ENCODE results near the gene TMEM41A.

Gene TMEM41A

GRCh38 chr3:185498503-185499396, at the start of gene TMEM41A:
TSS of gene TMEM41A (minus strand) at chr3:185499035. CDS start at chr3:185498961, 74 bp downstream.
- peak; percentile 59 to 63 for DNase-seq

- no peak for DNase-seq
Measured at GRCh38 chr3:185540695-185541094, 41.9 kb upstream of the TMEM41A start.

- no peak for DNase-seq
Measured at GRCh38 chr3:185539934-185540333, 41.1 kb upstream of the TMEM41A start.

- DNase-seq, result no peak
Measured at GRCh38 chr3:185537369-185537970, 38.6 kb upstream of the TMEM41A start.

GRCh38 chr3:185534511-185534910, 35.7 kb upstream of the TMEM41A start:
- DNase-seq, result no peak

- no peak for DNase-seq
Measured at GRCh38 chr3:185532901-185533300, 34.1 kb upstream of the TMEM41A start.

GRCh38 chr3:185530856-185531255, 32.0 kb upstream of the TMEM41A start:
- no peak for DNase-seq

- DNase-seq, result no peak
Measured at GRCh38 chr3:185528532-185528931, 29.7 kb upstream of the TMEM41A start.

GRCh38 chr3:185527364-185527763, 28.5 kb upstream of the TMEM41A start:
- DNase-seq, result no peak

- DNase-seq, result no peak
Measured at GRCh38 chr3:185526349-185526951, 27.6 kb upstream of the TMEM41A start.

GRCh38 chr3:185521349-185522138, 22.7 kb upstream of the TMEM41A start:
- no peak for DNase-seq

GRCh38 chr3:185519021-185519420, 20.2 kb upstream of the TMEM41A start:
- no peak for DNase-seq

- no peak for DNase-seq
Measured at GRCh38 chr3:185517387-185518130, 18.7 kb upstream of the TMEM41A start.

GRCh38 chr3:185511711-185512110, 12.9 kb upstream of the TMEM41A start:
- no peak for DNase-seq

- DNase-seq, result no peak
Measured at GRCh38 chr3:185508335-185508991, 9.6 kb upstream of the TMEM41A start.

GRCh38 chr3:185507883-185508282, 9.0 kb upstream of the TMEM41A start:
- no peak for DNase-seq

GRCh38 chr3:185504636-185505035, 5.8 kb upstream of the TMEM41A start:
- no peak for DNase-seq

GRCh38 chr3:185503521-185503920, 4.7 kb upstream of the TMEM41A start:
- no peak for DNase-seq

GRCh38 chr3:185502987-185503386, 4.2 kb upstream of the TMEM41A start:
- no peak for DNase-seq

- no peak for DNase-seq
Measured at GRCh38 chr3:185490241-185490640, 8.6 kb downstream of the TMEM41A start.

- DNase-seq, result no peak
Measured at GRCh38 chr3:185489462-185489861, 9.4 kb downstream of the TMEM41A start.

GRCh38 chr3:185488465-185488864, 10.4 kb downstream of the TMEM41A start:
- no peak for DNase-seq
